GM19452 (cell line): ENCODE results near the gene SYK.

Experiments used
- ATAC-seq: cut with Tn5 transposase; IDR thresholded peaks from one replicate; pipeline ENCODE4 v1.9.1; 2021; ENCODE audit not compliant: unreplicated experiment

Gene SYK

GRCh38 chr9:90901933-90902332 lies 100.3 kb downstream of the SYK start:
- ATAC-seq: no peak

- no peak for ATAC-seq
Measured at GRCh38 chr9:90903766-90904424, 102.3 kb downstream of the SYK start.

GRCh38 chr9:90904706-90905478 lies 103.3 kb downstream of the SYK start:
- ATAC-seq: no peak

GRCh38 chr9:90905822-90906221 lies 104.2 kb downstream of the SYK start:
- no peak for ATAC-seq

GRCh38 chr9:90906316-90907055 lies 104.9 kb downstream of the SYK start:
- no peak for ATAC-seq

GRCh38 chr9:90907056-90907445 lies 105.4 kb downstream of the SYK start:
- no peak for ATAC-seq

- ATAC-seq: no peak
Measured at GRCh38 chr9:90907790-90908189, 106.2 kb downstream of the SYK start.

GRCh38 chr9:90909225-90909624 lies 107.6 kb downstream of the SYK start:
- ATAC-seq: no peak

- ATAC-seq: no peak
Measured at GRCh38 chr9:90909747-90910283, 108.2 kb downstream of the SYK start.

GRCh38 chr9:90914196-90914595 lies 112.6 kb downstream of the SYK start:
- ATAC-seq: no peak

GRCh38 chr9:90914868-90915483 lies 113.4 kb downstream of the SYK start:
- ATAC-seq: peak; percentile 81

- no peak for ATAC-seq
Measured at GRCh38 chr9:90915693-90916092, 114.1 kb downstream of the SYK start.

- no peak for ATAC-seq
Measured at GRCh38 chr9:90916147-90916734, 114.6 kb downstream of the SYK start.

- no peak for ATAC-seq
Measured at GRCh38 chr9:90919883-90920282, 118.3 kb downstream of the SYK start.

- ATAC-seq: no peak
Measured at GRCh38 chr9:90921104-90921503, 119.5 kb downstream of the SYK start.

- ATAC-seq: no peak
Measured at GRCh38 chr9:90921969-90922368, 120.3 kb downstream of the SYK start.

GRCh38 chr9:90925581-90926257 lies 124.1 kb downstream of the SYK start:
- ATAC-seq: no peak

- no peak for ATAC-seq
Measured at GRCh38 chr9:90926936-90927335, 125.3 kb downstream of the SYK start.

- no peak for ATAC-seq
Measured at GRCh38 chr9:90927496-90927895, 125.9 kb downstream of the SYK start.

GRCh38 chr9:90929626-90930025 lies 128.0 kb downstream of the SYK start:
- no peak for ATAC-seq
